HCT116 (cell line): ENCODE results near the gene GPR173. TPM values are rescaled to one million over a fixed set of nuclear protein-coding genes. Genes with fewer than 3 reads are reported as not detected.

Experiments used
- ATAC-seq: fragments of 200-7000 bp; cut with Tn5 transposase; 2 replicates; pipeline ENCODE4 v1.9.1; 2020; ENCODE audit warnings: mild to moderate bottlenecking, moderate library complexity
- Bru-seq: library from RNA; stranded (reverse); fragments of 400-500 nt; gene quantifications from one replicate; lab custom pipeline; 2021; lab: Mats Ljungman, UMichigan
- BruChase-seq, 2 experiments: library from RNA; stranded (reverse); fragments of 400-500 nt; gene quantifications; one replicate each; lab custom pipeline; 2021; lab: Mats Ljungman, UMichigan
- BruUV-seq: library from RNA; stranded (reverse); fragments of 400-500 nt; replicated peaks from 2 replicates; lab custom pipeline; 2021; lab: Mats Ljungman, UMichigan
- CTCF ChIA-PET: fragments of 300-600 bp; sonication (Branson Sonifier 250); formaldehyde crosslinking; loops from one replicate; lab custom pipeline; 2021; ENCODE audit warnings: antibody characterized with exemption; lab: Charles Lee
- POLR2A ChIA-PET: fragments of 300-600, 350-600 bp; sonication (Branson Sonifier 250); formaldehyde crosslinking; loops from one replicate; lab custom pipeline; 2021; ENCODE audit warnings: antibody characterized with exemption; lab: Charles Lee
- RAD21 ChIA-PET, 2 experiments: fragments of 300-600 bp; sonication (Branson Sonifier 250); formaldehyde crosslinking; loops; one replicate each; lab custom pipeline; 2023; ENCODE audit warnings: low total read pairs in 2 of 2; ENCODE audit not compliant: uncharacterized antibody in 2 of 2, unreplicated experiment in 2 of 2, low non-redundant PET in 1 of 2; lab: Charles Lee
- DNase-seq: peaks from one replicate; pipeline ENCODE4 v3.0.0-alpha.2; 2010; ENCODE audit warnings: low read depth, low spot score
- H2AFZ ChIP-seq: fragments of 200-600 bp; shearing (Covaris generic), sonication (generic); 2 replicates; pipeline ENCODE4 v1.6.1; 2017; ENCODE audit warnings: low read depth, mixed run types, mixed read lengths, antibody characterized with exemption, low read length; ENCODE audit not compliant: poor library complexity, severe bottlenecking
- H3K27ac ChIP-seq: 2 replicates; pipeline ENCODE4 v1.5.1; 2012; ENCODE audit warnings: low read depth, low read length
- H3K27me3 ChIP-seq: fragments of 200-600 bp; sonication (generic); 2 replicates; pipeline ENCODE4 v1.6.1; 2016; ENCODE audit warnings: mixed run types, low read length, mixed read lengths; ENCODE audit not compliant: insufficient read depth
- H3K36me3 ChIP-seq, 2 experiments: fragments of 200-500 bp in 1 of 2; fragments of 200-600 bp in 1 of 2; sonication (Bioruptor generic) in 1 of 2; sonication (generic) in 1 of 2; 2 replicates each; pipeline versions ENCODE4 v1.5.1 to v1.6.1; 2014 to 2016; ENCODE audit warnings: low read length in 2 of 2, inconsistent platforms in 1 of 2, mixed read lengths in 1 of 2, mixed run types in 1 of 2; ENCODE audit not compliant: insufficient read depth in 2 of 2, control insufficient read depth in 1 of 2
- H3K4me1 ChIP-seq, 2 experiments: fragments of 200-600 bp in 1 of 2; sonication (generic) in 1 of 2; 2 replicates each; pipeline versions ENCODE4 v1.5.1 to v1.6.1; 2012 to 2017; ENCODE audit warnings: low read length in 2 of 2, inconsistent platforms in 1 of 2, mild to moderate bottlenecking in 1 of 2, mixed read lengths in 1 of 2, mixed run types in 1 of 2, moderate library complexity in 1 of 2; ENCODE audit not compliant: insufficient read depth in 2 of 2, control insufficient read depth in 1 of 2
- H3K4me2 ChIP-seq: fragments of 200-600 bp; sonication (generic); 2 replicates; pipeline ENCODE4 v1.6.1; 2017; ENCODE audit warnings: mixed run types, low read length, mixed read lengths
- H3K4me3 ChIP-seq, 2 experiments: fragments of 200-600 bp in 1 of 2; sonication (generic) in 1 of 2; replicated peaks in 1 of 2; 2 replicates each; pipeline ENCODE4 v1.5.1; 2011 to 2016; ENCODE audit warnings: low read length in 2 of 2, control low read depth in 1 of 2, low read depth in 1 of 2, mild to moderate bottlenecking in 1 of 2, mixed read lengths in 1 of 2, mixed run types in 1 of 2
- H3K79me2 ChIP-seq: fragments of 200-600 bp; sonication (generic); 2 replicates; pipeline ENCODE4 v1.6.1; 2017; ENCODE audit warnings: mild to moderate bottlenecking, mixed run types, low read length, moderate library complexity, mixed read lengths; ENCODE audit not compliant: insufficient read depth
- H3K9ac ChIP-seq: fragments of 200-600 bp; sonication (generic); 2 replicates; pipeline ENCODE4 v1.6.1; 2016; ENCODE audit warnings: low read length, mixed read lengths
- H3K9me2 ChIP-seq: fragments of 200-600 bp; sonication (generic), shearing (Covaris generic); 2 replicates; pipeline ENCODE4 v1.6.1; 2017; ENCODE audit warnings: mixed run types, mild to moderate bottlenecking, moderate library complexity; ENCODE audit not compliant: insufficient read depth
- H3K9me3 ChIP-seq, 2 experiments: fragments of 200-500 bp in 1 of 2; fragments of 200-600 bp in 1 of 2; sonication (Bioruptor generic) in 1 of 2; sonication (generic) in 1 of 2; 2 replicates each; pipeline ENCODE4 v1.6.1; 2014 to 2017; ENCODE audit warnings: low read length in 2 of 2, mixed read lengths in 2 of 2, inconsistent platforms in 1 of 2, low read depth in 1 of 2, mild to moderate bottlenecking in 1 of 2, mixed run types in 1 of 2, moderate library complexity in 1 of 2; ENCODE audit not compliant: control insufficient read depth in 1 of 2, insufficient read depth in 1 of 2
- H4K20me1 ChIP-seq: fragments of 200-600 bp; sonication (generic), shearing (Covaris generic); 2 replicates; pipeline ENCODE4 v1.6.1; 2017; ENCODE audit warnings: mixed run types, mild to moderate bottlenecking, moderate library complexity; ENCODE audit not compliant: insufficient read depth
- CTCF ChIP-seq, 3 experiments: fragments of 200-600 bp in 1 of 3; sonication (generic) in 1 of 3; IDR thresholded peaks in 2 of 3; conservative IDR thresholded peaks in 1 of 3; 2 replicates each; pipeline ENCODE4 v1.5.1; 2012 to 2017; ENCODE audit warnings: low read depth in 2 of 3, low read length in 2 of 3, antibody characterized with exemption in 1 of 3, borderline replicate concordance in 1 of 3, control low read depth in 1 of 3, mild to moderate bottlenecking in 1 of 3, mixed read lengths in 1 of 3, mixed run types in 1 of 3, moderate library complexity in 1 of 3; ENCODE audit not compliant: insufficient read depth in 1 of 3
- EZH2 ChIP-seq: fragments of 200-600 bp; sonication (generic); IDR thresholded peaks from 2 replicates; pipeline ENCODE4 v1.6.1; 2017; ENCODE audit warnings: antibody characterized with exemption, mixed run types
- MAX ChIP-seq: IDR thresholded peaks from 2 replicates; pipeline ENCODE4 v1.6.1; 2012
- POLR2A ChIP-seq: IDR thresholded peaks from 2 replicates; pipeline ENCODE4 v1.7.0; 2011; ENCODE audit warnings: borderline replicate concordance; ENCODE audit not compliant: insufficient read depth, insufficient read length; ENCODE audit errors: extremely low read depth
- POLR2AphosphoS5 ChIP-seq: IDR thresholded peaks from 2 replicates; pipeline ENCODE4 v1.6.1; 2011; ENCODE audit warnings: mild to moderate bottlenecking, low read depth, low read length, moderate library complexity
- SP1 ChIP-seq: IDR thresholded peaks from 2 replicates; pipeline ENCODE4 v1.6.1; 2012; ENCODE audit warnings: low read depth
- TCF7L2 ChIP-seq: IDR thresholded peaks from 2 replicates; pipeline ENCODE4 v1.7.0; 2011; ENCODE audit warnings: borderline replicate concordance, inconsistent platforms; ENCODE audit not compliant: insufficient read depth, insufficient read length; ENCODE audit errors: extremely low read depth
- ZBTB33 ChIP-seq: IDR thresholded peaks from 2 replicates; pipeline ENCODE4 v1.6.1; 2011; ENCODE audit warnings: mild to moderate bottlenecking, low read length, moderate library complexity; ENCODE audit not compliant: insufficient replicate concordance; ENCODE audit errors: extremely low read depth
- ZNF274 ChIP-seq: fragments of 200-500 bp; sonication (Bioruptor generic); IDR thresholded peaks from 2 replicates; pipeline ENCODE4 v1.6.1; 2014; ENCODE audit warnings: mild to moderate bottlenecking, low read depth, low read length, inconsistent platforms
- intact Hi-C: fragments of 100-400 bp; cut with micrococcal nuclease; formaldehyde crosslinking; loops from 2 replicates; pipeline ENCODE4 v1.10.0; 2022
- long read RNA-seq: library from polyadenylated mRNA; unstranded; transcript quantifications from one replicate; pipeline ENCODE4 v2.0.0, GENCODE V29; 2021; ENCODE audit not compliant: unreplicated experiment
- polyA plus RNA-seq: library from polyadenylated mRNA; unstranded; fragments of >200 nt; gene quantifications from 2 replicates; pipeline ENCODE4 v1.2.1, GENCODE V29; 2012; ENCODE audit warnings: missing spikeins
- total RNA-seq: library from RNA; stranded (reverse); gene quantifications from one replicate; pipeline ENCODE4 v1.2.1, GENCODE V29; 2021; ENCODE audit not compliant: unreplicated experiment

GPR173 gene
- total RNA-seq (3.4 TPM), Bru-seq, nascent RNA (percentile 52 among the genes with signal in this experiment), BruChase-seq, experiment 1, labeled RNA remaining after a 6-hour chase (percentile 70 among the genes with signal in this experiment), BruChase-seq, experiment 2, labeled RNA remaining after a 2-hour chase (percentile 75 among the genes with signal in this experiment)
- polyA plus RNA-seq = 3.1 and 3.4 TPM in 2 replicates
- long read RNA-seq, partial matches to known transcripts = 0 of 5 reads
- long read RNA-seq, other reads (novel, unspliced or antisense) = 5 of 5 reads

- peaks cover 6 to 8% of the 10 kb centered on the region in 2 experiments; a peak in 3 of 4 replicates for H3K4me1 ChIP-seq
- no peaks in the 10 kb centered on the region for H3K36me3 ChIP-seq
- intact Hi-C loops = no loop called here
- H3K9me3 ChIP-seq = no peaks in the 10 kb centered on the region
- peak within 1 kb of the TSS; percentile 48; the same call in 1 of the 2 replicates for H3K9ac ChIP-seq
- H3K4me3 ChIP-seq = peak within 1 kb of the TSS; percentile 52 to 60
- H3K27ac ChIP-seq = peak within 1 kb of the TSS; percentile 26; the same call in 1 of the 2 replicates
- H3K27me3 ChIP-seq = no peaks in the 10 kb centered on the region
- POLR2A ChIA-PET = no interaction called here
- CTCF ChIA-PET = no interaction called here
- H2AFZ ChIP-seq = peak within 1 kb of the TSS; percentile 45
- peak within 1 kb of the TSS; percentile 78 for H3K4me2 ChIP-seq
- BruUV-seq = no TSS peak
- RAD21 ChIA-PET = interaction anchor here in 1 of 2 experiments (0.6 kb wide), 1 partner anchor 24 kb away, joined by 3 read pairs; no protein-coding TSS in a partner anchor
- DNase-seq (no peak), ATAC-seq (peak; percentile 89)
- no peaks in the 10 kb centered on the region for H3K9me2 ChIP-seq
- H4K20me1 ChIP-seq = no peaks in the 10 kb centered on the region
- H3K79me2 ChIP-seq = no peaks in the 10 kb centered on the region
- TF ChIP-seq CTCF (IDR thresholded peaks at IDR 0.05 in 2 of 3, conservative IDR thresholded peaks at IDR 0.05 in 1 of 3; ENCODE audit: borderline replicate concordance in 1 of 3, insufficient read depth in 1 of 3, low read depth in 2 of 3, low read length in 2 of 3) (no peak), POLR2AphosphoS5 (no peak), EZH2 (no peak), ZBTB33 (no peak), MAX (0 out of 2 replicates have a peak, but pooled peaks have one; percentile 33), TCF7L2 (no peak), POLR2A (no peak), SP1 (peak; percentile 74), ZNF274 (no peak)
Measured at GRCh38 chrX:53048169-53049126, at the start of gene GPR173. TSS of gene GPR173 (plus strand) at chrX:53048789. CDS start at chrX:53076622, 27,833 bp downstream.
